Erythroblast (primary cell): ENCODE data around the gene IMMP2L.

Source experiments
- DNase-seq, 2 experiments: peaks; one replicate each; lab custom pipeline; 2025; lab: John Stamatoyannopoulos, UW
- GATA1 ChIP-seq: IDR thresholded peaks from 2 replicates; pipeline ENCODE4 v1.6.1; 2011; ENCODE audit warnings: low read depth, mild to moderate bottlenecking, control low read depth, low read length, moderate library complexity
- POLR2A ChIP-seq: IDR thresholded peaks from 2 replicates; pipeline ENCODE4 v1.6.1; 2011; ENCODE audit warnings: mild to moderate bottlenecking, low read length

Gene IMMP2L

GRCh38 chr7:111031916-111032315, 530.4 kb downstream of the IMMP2L start:
- TF ChIP-seq GATA1, result no peak
- TF ChIP-seq POLR2A, result no peak
- DNase-seq, result no peak

- no peak for DNase-seq
- no peak for TF ChIP-seq POLR2A
- no peak for TF ChIP-seq GATA1
Observed at GRCh38 chr7:111030336-111030735, 532.0 kb downstream of the IMMP2L start.

DNA sequence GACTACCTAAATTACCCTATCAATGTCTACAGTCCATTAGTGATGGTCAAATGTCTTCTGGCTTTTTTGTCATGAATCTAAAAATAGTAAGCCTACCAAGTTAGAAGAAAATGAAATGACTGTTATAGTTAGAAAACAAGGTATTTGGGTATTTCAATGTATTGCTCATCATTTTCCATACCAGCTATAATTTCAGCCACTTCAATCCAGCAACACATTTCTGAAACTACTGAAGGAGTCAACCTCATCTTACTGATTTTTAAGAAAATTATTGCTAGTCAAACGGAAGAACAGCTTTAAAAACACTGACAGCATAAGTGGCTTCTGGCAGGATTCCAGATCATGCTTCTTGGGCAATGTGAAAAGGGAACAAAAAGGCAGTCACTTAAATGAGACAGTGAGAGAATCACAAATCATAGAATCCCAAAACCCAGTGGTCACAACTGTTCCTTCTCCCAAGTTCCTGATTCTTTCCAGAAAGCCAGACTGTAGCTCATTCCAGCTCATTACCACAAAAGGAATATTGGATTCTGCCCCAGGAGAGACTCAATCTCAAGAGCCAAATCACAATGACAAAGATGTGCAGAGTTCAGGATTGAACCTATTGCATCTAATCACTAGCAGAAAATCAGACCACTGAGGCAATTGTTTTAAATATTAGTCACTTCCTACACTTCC, 532.6 kb downstream of the IMMP2L start:
- DNase-seq, result no peak
- TF ChIP-seq POLR2A (no peak), GATA1 (no peak)

GRCh38 chr7:111029141-111029572, 533.1 kb downstream of the IMMP2L start:
- TF ChIP-seq GATA1 (no peak), POLR2A (no peak)
- DNase-seq, result no peak

DNA sequence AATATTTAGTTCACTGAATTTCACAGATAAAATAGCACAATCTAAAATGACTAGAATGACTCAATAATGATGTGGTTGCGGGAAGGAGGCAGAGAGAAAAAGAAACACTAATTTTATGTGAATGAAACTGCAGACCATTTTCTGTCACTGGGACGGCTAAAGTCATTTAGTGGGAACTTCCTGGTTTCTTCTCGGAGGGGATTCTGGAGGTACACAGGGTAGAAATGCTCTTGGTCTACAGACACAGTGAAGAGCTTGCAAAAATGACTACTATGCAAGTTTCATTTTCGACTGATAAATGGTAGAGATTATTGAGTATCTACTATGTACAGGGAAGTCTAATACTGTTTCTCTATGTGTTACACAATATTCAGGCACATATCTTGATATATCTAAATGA, 534.9 kb downstream of the IMMP2L start:
- TF ChIP-seq GATA1 (no peak), POLR2A (no peak)
- no peak for DNase-seq

DNA sequence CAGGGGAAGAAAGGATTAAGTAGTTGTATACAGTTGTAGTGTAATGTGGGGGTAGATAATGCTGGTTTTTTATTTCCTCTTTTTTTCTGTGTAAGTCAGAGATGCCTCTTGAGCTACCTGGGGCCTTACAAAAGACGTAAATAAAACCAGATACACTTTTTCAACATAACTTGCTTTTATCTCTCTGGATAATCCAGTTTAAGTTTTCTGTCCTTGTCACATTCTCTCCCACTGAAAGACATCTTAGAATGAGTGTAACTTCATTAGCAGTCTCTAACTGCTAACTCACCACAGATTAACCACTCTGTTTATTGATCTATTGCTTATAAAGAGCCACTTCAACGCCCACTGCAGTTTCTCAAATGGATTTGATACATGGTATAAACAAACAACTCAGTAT, 535.5 kb downstream of the IMMP2L start:
- DNase-seq, result no peak
- TF ChIP-seq GATA1, result no peak
- TF ChIP-seq POLR2A, result no peak

DNA sequence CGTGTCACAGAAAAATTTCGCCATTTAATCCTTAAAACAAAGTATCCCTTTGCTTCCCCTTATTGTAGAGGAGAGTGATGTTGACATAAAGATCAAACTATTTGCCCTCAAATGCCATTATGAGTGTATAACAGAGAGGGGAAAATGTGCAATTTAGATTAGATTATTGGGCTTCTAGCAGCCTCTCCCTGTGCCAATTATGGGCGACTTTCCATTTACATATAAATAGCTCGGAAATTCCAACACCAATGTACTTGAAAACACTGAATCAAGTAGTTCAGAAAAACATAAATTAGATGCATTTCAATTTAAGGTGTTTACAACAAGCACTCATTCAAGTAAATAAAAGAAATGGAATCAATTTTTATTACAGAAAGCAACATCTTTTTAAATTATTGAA, 535.9 kb downstream of the IMMP2L start:
- DNase-seq, result no peak

DNA sequence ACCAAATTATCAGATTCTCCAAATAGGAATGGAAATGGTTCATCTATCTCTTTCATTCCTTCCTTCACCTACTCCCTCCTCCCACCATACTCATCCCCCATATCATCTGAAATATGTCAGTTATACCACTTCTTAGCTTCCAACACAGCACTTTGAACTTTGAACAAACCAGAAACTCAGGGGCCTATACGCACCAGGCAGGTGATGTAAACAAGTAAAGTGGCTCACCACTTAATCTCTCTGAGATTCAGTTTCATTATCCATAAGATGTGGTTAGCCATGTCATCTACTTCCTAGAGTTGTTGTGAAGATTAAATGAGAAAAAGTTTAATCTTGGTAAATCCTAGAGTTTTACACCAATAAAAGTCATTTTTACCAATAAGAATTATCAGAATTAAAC, 537.3 kb downstream of the IMMP2L start:
- DNase-seq, result no peak
- no peak for TF ChIP-seq POLR2A
- TF ChIP-seq GATA1, result no peak

More for the DNA sequence above, 535.9 kb downstream of the IMMP2L start:
- TF ChIP-seq GATA1 (no peak), POLR2A (no peak)

DNA sequence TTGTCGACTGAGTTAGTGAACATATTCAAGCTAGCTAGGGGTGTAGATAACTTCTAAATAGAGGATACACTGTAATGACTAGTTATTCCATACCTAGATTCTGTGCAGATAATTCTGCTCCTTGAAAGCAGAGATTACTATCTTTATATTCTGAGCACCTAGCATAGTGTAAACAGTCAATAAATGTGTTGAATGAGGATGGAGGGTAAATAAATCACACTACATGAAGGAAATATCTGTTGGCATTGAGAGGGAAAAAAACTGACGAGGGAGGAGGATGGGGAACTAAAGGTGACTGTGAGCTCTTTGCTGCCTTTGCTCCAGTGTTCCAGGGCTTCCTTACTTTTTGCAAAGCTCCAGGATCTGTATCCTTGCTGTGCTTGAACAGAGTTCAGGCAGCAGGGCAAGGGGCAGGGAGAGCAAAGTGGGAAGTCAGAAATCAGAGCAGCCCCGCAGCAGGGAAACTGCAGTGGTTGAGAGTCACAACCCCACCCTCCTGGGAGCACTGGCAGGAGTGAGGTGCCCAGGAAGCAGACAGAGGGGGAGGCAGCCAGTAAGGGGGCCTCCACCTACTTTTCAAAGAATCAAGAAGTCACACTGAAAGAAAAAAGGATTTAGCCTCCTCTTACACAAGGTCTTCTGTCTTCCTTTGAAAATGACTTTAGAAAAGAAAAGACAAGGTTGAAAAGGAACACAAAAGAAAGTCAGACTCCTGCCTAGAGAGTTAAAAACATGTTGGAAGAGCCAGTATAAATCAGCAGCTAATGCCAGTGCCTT, 543.1 kb downstream of the IMMP2L start:
- TF ChIP-seq GATA1 (no peak), POLR2A (no peak)
- DNase-seq, result no peak

DNA sequence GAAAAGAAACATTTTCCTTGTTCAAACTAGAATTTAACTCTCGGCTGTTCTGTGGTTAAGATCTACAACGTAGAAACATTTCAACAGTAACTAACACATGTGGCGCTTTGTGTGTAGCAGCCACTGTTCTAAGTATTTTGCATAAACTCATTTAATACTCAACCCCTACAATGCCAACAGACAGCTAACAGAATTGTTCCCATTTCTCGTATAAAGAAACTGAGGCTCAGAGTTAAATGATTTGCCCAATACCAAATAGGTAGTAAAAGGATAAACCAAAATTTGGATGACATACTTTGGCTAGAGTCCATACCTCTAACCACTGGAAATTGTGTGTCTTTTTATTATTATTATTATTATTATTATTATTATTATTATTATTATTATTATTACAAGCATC, 543.8 kb downstream of the IMMP2L start:
- no peak for DNase-seq
- TF ChIP-seq POLR2A (no peak), GATA1 (no peak)

DNA sequence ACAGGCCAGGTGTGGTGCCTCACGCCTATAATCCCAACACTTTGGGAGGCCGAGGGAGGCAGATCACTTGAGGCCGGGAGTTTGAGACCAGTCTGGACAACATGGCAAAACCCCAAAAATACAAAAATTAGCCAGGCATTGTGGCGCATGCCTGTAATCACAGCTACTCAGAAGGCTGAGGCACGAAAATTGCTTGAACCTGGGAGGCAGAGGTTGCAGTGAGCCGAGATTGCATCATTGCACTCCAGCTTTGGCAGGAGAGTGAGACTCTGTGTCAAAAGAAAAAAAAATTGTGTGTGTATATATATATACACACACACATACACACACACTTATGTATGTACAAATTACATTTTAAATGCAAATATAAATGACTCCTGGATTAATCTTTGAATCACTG, 548.2 kb downstream of the IMMP2L start:
- DNase-seq, result no peak
- TF ChIP-seq GATA1, result no peak
- TF ChIP-seq POLR2A, result no peak

DNA sequence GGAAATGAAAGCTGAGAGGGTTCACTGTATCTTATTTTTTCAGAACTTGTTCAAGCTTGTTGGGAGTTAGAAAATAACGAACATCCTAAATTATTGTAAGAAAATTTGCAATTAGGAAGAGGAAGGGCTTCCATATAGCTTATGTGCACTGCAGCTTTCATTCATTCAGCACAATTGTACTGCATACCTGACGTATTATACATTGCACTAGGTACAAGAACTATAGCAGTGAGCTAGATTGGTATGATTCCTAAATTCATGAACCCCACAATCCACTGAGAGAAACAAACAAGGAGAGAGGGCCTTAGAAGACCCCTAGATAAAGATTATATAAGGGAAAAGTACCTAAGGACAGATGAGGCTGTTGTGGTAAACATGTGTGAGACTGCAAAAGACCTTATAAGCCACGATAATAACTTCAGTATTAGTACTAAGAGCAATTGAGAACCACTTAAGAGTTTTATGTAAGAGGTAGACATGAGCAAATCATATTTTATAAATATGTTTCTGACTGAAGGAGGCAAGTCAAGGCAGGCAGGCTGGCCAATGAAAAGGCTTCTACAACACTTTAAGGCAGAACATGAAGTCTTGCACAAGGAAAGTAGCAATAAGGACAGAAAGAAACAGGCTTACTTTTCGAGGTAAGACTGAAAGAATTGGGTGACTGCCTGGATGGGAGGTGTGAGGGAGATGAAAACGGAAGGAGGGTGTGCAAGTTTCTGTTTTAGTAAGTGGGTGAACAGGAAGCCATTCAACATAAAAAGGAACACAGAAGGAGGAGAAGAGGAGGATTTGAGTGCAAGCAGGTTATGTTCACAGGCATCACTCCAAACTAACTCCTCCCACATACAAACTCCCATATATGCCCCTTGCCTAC, 549.3 kb downstream of the IMMP2L start:
- no peak for DNase-seq
- no peak for TF ChIP-seq POLR2A
- TF ChIP-seq GATA1, result no peak

DNA sequence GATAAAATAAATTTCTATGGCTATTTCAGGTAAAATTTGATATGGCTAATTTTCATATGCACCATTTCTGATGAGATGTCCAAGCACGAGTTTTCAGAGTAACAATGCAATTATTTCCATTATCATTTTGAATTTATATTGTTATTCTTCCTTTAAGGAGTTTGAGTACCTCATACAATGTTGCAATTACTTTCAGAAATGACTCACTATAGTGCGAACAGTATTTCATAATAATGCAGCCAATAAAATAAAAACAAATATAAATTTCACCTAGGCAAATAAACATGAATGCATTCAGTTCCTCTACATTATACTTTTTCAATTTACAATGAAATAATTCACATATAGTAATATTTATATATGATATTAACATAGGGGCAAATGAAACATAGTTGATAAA, 550.1 kb downstream of the IMMP2L start:
- TF ChIP-seq GATA1 (no peak), POLR2A (no peak)
- DNase-seq, result no peak
